ENCODE data around the gene DBT.

DNA sequence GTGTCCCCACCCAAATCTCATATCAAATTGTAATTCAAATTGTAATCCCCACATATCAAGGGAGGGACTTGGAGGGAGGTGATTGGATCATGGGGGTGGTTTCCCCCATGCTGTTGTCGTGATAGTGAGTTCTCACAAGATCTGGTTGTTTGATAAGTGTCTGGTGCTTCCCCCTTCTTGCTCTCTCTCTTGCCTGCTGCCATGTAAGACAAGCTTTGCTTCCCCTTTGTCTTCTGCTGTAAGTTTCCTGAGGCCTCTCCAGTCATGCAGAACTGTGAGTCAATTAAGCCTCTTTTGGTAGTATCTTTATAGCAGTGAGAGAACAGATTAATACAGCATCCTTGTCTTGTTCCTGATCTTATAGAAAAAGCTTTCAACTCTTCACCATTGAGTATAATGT, 65.1 kb downstream of the DBT start:
- TF ChIP-seq GATA2 (IDR thresholded peaks at IDR 0.05; ENCODE audit: low read depth, low read length): no peak
- TF ChIP-seq GATA3 (IDR thresholded peaks at IDR 0.05; ENCODE audit: low read depth, low read length): no peak

Data from SH-SY5Y (cell line).